HG02840 (cell line): ENCODE results near the gene ELFN2.
"Not testable (repeated sequence)": the region's sequence is repeated elsewhere in the genome, so short reads cannot be mapped to it uniquely, and the experiment has no call there.

Experiments used
- ATAC-seq: cut with Tn5 transposase; IDR thresholded peaks from one replicate; pipeline ENCODE4 v1.9.1; 2021; ENCODE audit warnings: mild to moderate bottlenecking, moderate library complexity, moderate number of reproducible peaks; ENCODE audit not compliant: unreplicated experiment, low FRiP score

The ELFN2 gene

GRCh38 chr22:37427135-37427710, at the start of gene ELFN2:
Gene ELFN2, minus strand, starts transcription at chr22:37427479. Its CDS starts 51,945 bp downstream, at chr22:37375534.
- ATAC-seq: no peak

- no peak for ATAC-seq
These were observed 49.4 kb upstream of the ELFN2 start for GRCh38 chr22:37476389-37477329.

- no peak for ATAC-seq
These were observed 47.3 kb upstream of the ELFN2 start for GRCh38 chr22:37474447-37475090.

- no peak for ATAC-seq
These were observed 46.2 kb upstream of the ELFN2 start for GRCh38 chr22:37473437-37473946.

GRCh38 chr22:37472418-37473006, 45.2 kb upstream of the ELFN2 start:
- ATAC-seq: no peak

GRCh38 chr22:37471727-37472417, 44.6 kb upstream of the ELFN2 start:
- ATAC-seq: no peak

- ATAC-seq: no peak
These were observed 42.8 kb upstream of the ELFN2 start for GRCh38 chr22:37470087-37470445.

GRCh38 chr22:37469416-37470086, 42.3 kb upstream of the ELFN2 start:
- no peak for ATAC-seq

- ATAC-seq: not testable (repeated sequence)
These were observed 41.0 kb upstream of the ELFN2 start for GRCh38 chr22:37468201-37468695.

GRCh38 chr22:37467391-37467955, 40.2 kb upstream of the ELFN2 start:
- no peak for ATAC-seq

GRCh38 chr22:37464181-37464580, 36.9 kb upstream of the ELFN2 start:
- no peak for ATAC-seq

- ATAC-seq: no peak
These were observed 35.7 kb upstream of the ELFN2 start for GRCh38 chr22:37462983-37463382.

GRCh38 chr22:37462436-37462835, 35.2 kb upstream of the ELFN2 start:
- no peak for ATAC-seq

GRCh38 chr22:37461961-37462360, 34.7 kb upstream of the ELFN2 start:
- ATAC-seq: no peak

- ATAC-seq: no peak
These were observed 33.4 kb upstream of the ELFN2 start for GRCh38 chr22:37460684-37461083.

GRCh38 chr22:37459206-37459605, 31.9 kb upstream of the ELFN2 start:
- no peak for ATAC-seq

GRCh38 chr22:37457093-37457893, 30.0 kb upstream of the ELFN2 start:
- ATAC-seq: no peak

GRCh38 chr22:37456346-37456745, 29.1 kb upstream of the ELFN2 start:
- ATAC-seq: no peak
